Skeletal muscle tissue (tissue), 4 donors: Measurements from ENCODE around the gene C16orf46. TPM values are rescaled to one million over a fixed set of nuclear protein-coding genes. Genes with fewer than 3 reads are reported as not detected.

Experiments used
- H3K27ac ChIP-seq: one replicate; pipeline ENCODE4 v1.7.0; 2013; ENCODE audit warnings: mild to moderate bottlenecking, low read depth, low read length, inconsistent platforms
- H3K27me3 ChIP-seq, 3 donors: one replicate each; pipeline ENCODE4 v1.7.0; 2013; ENCODE audit warnings: low read length in 3 of 3; ENCODE audit not compliant: control insufficient read depth in 3 of 3, insufficient read depth in 3 of 3
- H3K36me3 ChIP-seq, 3 donors: one replicate each; pipeline ENCODE4 v1.7.0; 2013; ENCODE audit warnings: low read length in 3 of 3; ENCODE audit not compliant: control insufficient read depth in 3 of 3, insufficient read depth in 3 of 3
- H3K4me1 ChIP-seq, 3 donors: one replicate each; pipeline ENCODE4 v1.7.0; 2013; ENCODE audit warnings: low read length in 3 of 3, mild to moderate bottlenecking in 3 of 3; ENCODE audit not compliant: control insufficient read depth in 3 of 3, insufficient read depth in 3 of 3
- H3K4me3 ChIP-seq, 3 donors: one replicate each; pipeline ENCODE4 v1.7.0; 2013; ENCODE audit warnings: low read length in 3 of 3
- H3K9ac ChIP-seq, 3 donors: one replicate each; pipeline ENCODE4 v1.7.0; 2013; ENCODE audit warnings: low read length in 3 of 3, mild to moderate bottlenecking in 3 of 3, moderate library complexity in 2 of 3, low read depth in 1 of 3
- H3K9me3 ChIP-seq, 3 donors: one replicate each; pipeline ENCODE4 v1.7.0; 2013; ENCODE audit warnings: low read length in 3 of 3; ENCODE audit not compliant: control insufficient read depth in 3 of 3
- total RNA-seq: library from RNA; depleted of rRNA; stranded (reverse); fragments of >200 nt; gene quantifications from one replicate; pipeline ENCODE4 v1.2.3, GENCODE V29; 2014
- donor health status: Osteomylitis.

C16orf46 gene
- total RNA-seq, 1 donor from 2014 or later = not detected

- H3K9ac ChIP-seq = no peak overlapping the region
- H3K4me1 ChIP-seq = no peaks in the 10 kb centered on the region
- no peaks in the 10 kb centered on the region for H3K9me3 ChIP-seq
Observed at GRCh38 chr16:81105946-81106345, 28.9 kb upstream of the C16orf46 start.

GRCh38 chr16:81101702-81102101 lies 24.7 kb upstream of the C16orf46 start:
- Histone ChIP-seq H3K27ac (no peak overlapping the region), H3K27me3 (no peaks in the 10 kb centered on the region), H3K9ac (no peak overlapping the region), H3K4me1 (peaks cover 0 to 3% (median 2%) of the 10 kb centered on the region in 3 donors), H3K36me3 (no peaks in the 10 kb centered on the region), H3K4me3 (no peak overlapping the region), H3K9me3 (no peaks in the 10 kb centered on the region)

More at GRCh38 chr16:81105946-81106345, 28.9 kb upstream of the C16orf46 start:
- Histone ChIP-seq H3K27ac (no peak overlapping the region), H3K4me3 (no peak overlapping the region), H3K36me3 (no peaks in the 10 kb centered on the region), H3K27me3 (no peaks in the 10 kb centered on the region)

GRCh38 chr16:81099958-81100357 lies 22.9 kb upstream of the C16orf46 start:
- peaks cover 0 to 5% (median 5%) of the 10 kb centered on the region in 3 donors for H3K4me1 ChIP-seq
- no peaks in the 10 kb centered on the region for H3K9me3 ChIP-seq
- no peaks in the 10 kb centered on the region for H3K36me3 ChIP-seq
- H3K27ac ChIP-seq = no peak overlapping the region
- no peak overlapping the region for H3K9ac ChIP-seq
- no peak overlapping the region for H3K4me3 ChIP-seq
- no peaks in the 10 kb centered on the region for H3K27me3 ChIP-seq

GRCh38 chr16:81097230-81097629 lies 20.2 kb upstream of the C16orf46 start:
- H3K9me3 ChIP-seq = no peaks in the 10 kb centered on the region
- no peaks in the 10 kb centered on the region for H3K27me3 ChIP-seq
- no peak overlapping the region for H3K9ac ChIP-seq
- peaks cover 0 to 5% (median 5%) of the 10 kb centered on the region in 3 donors for H3K4me1 ChIP-seq
- H3K27ac ChIP-seq = peak overlapping the region; percentile 17
- H3K36me3 ChIP-seq = no peaks in the 10 kb centered on the region
- H3K4me3 ChIP-seq = no peak overlapping the region

GRCh38 chr16:81096715-81097208 lies 19.7 kb upstream of the C16orf46 start:
- peak overlapping the region; percentile 58 to 68 (median 63) for H3K4me3 ChIP-seq
- H3K27me3 ChIP-seq = no peaks in the 10 kb centered on the region
- H3K4me1 ChIP-seq = peaks cover 0 to 5% (median 5%) of the 10 kb centered on the region in 3 donors
- no peaks in the 10 kb centered on the region for H3K9me3 ChIP-seq
- H3K9ac ChIP-seq = no peak overlapping the region
- H3K36me3 ChIP-seq = no peaks in the 10 kb centered on the region
- peak overlapping the region; percentile 17 for H3K27ac ChIP-seq

- Histone ChIP-seq H3K9me3 (no peaks in the 10 kb centered on the region), H3K4me3 (peak within 1 kb of the TSS; percentile 74 to 81 (median 75)), H3K36me3 (no peaks in the 10 kb centered on the region), H3K27ac (peak within 1 kb of the TSS; percentile 66), H3K4me1 (peaks cover 0 to 5% (median 5%) of the 10 kb centered on the region in 3 donors), H3K9ac (peak within 1 kb of the TSS; percentile 65 to 91 (median 67)), H3K27me3 (no peaks in the 10 kb centered on the region)
Observed at GRCh38 chr16:81095953-81096714, 19.1 kb upstream of the C16orf46 start, which contains the start of gene GCSH. Gene GCSH (minus strand): TSS chr16:81096395. CDS start chr16:81096278, 117 bp downstream.

- peak overlapping the region; percentile 65 to 91 (median 67) for H3K9ac ChIP-seq
- H3K9me3 ChIP-seq = no peaks in the 10 kb centered on the region
- H3K4me3 ChIP-seq = peak overlapping the region; percentile 74 to 81 (median 75)
- H3K27me3 ChIP-seq = no peaks in the 10 kb centered on the region
- H3K4me1 ChIP-seq = peaks cover 0 to 5% (median 5%) of the 10 kb centered on the region in 3 donors
- no peaks in the 10 kb centered on the region for H3K36me3 ChIP-seq
- peak overlapping the region; percentile 66 for H3K27ac ChIP-seq
Observed at GRCh38 chr16:81095653-81095952, 18.6 kb upstream of the C16orf46 start.

GRCh38 chr16:81094771-81095251 lies 17.8 kb upstream of the C16orf46 start:
- Histone ChIP-seq H3K27me3 (no peaks in the 10 kb centered on the region), H3K9ac (peak overlapping the region in 1 of 3 donors; percentile 59), H3K36me3 (peaks cover 0 to under 1% (median 0%) of the 10 kb centered on the region in 3 donors), H3K4me3 (peak overlapping the region in 1 of 3 donors; percentile 74), H3K4me1 (peaks cover 0 to 5% (median 5%) of the 10 kb centered on the region in 3 donors), H3K27ac (no peak overlapping the region), H3K9me3 (no peaks in the 10 kb centered on the region)

GRCh38 chr16:81088836-81089235 lies 11.8 kb upstream of the C16orf46 start:
- H3K27ac ChIP-seq = no peak overlapping the region
- no peaks in the 10 kb centered on the region for H3K27me3 ChIP-seq
- H3K9me3 ChIP-seq = no peaks in the 10 kb centered on the region
- no peak overlapping the region for H3K4me3 ChIP-seq
- H3K36me3 ChIP-seq = peaks cover 0 to 4% (median 3%) of the 10 kb centered on the region in 3 donors
- H3K9ac ChIP-seq = no peak overlapping the region
- no peaks in the 10 kb centered on the region for H3K4me1 ChIP-seq

GRCh38 chr16:81081014-81081413 lies 4.0 kb upstream of the C16orf46 start:
- Histone ChIP-seq H3K27ac (no peak overlapping the region), H3K9me3 (no peaks in the 10 kb centered on the region), H3K4me3 (no peak overlapping the region), H3K4me1 (peaks cover 0 to 12% (median 3%) of the 10 kb centered on the region in 3 donors), H3K9ac (no peak overlapping the region), H3K27me3 (no peaks in the 10 kb centered on the region), H3K36me3 (peaks cover 0 to 2% (median 0%) of the 10 kb centered on the region in 3 donors)
